Ecto neural progenitor cell (in vitro differentiated cells): ENCODE data around the gene STK31.
"Not testable (repeated sequence)": the region's sequence is repeated elsewhere in the genome, so short reads cannot be mapped to it uniquely, and the experiment has no call there.

Experiments
- DNase-seq: peaks from one replicate; pipeline ENCODE4 v3.0.0-alpha.2; 2018; ENCODE audit warnings: low spot score

STK31 gene

GRCh38 chr7:23710000-23710399 lies at the start of gene STK31:
Gene STK31, plus strand, starts transcription at chr7:23710219. Its CDS starts 67 bp downstream, at chr7:23710286.
- DNase-seq, result no peak

- no peak for DNase-seq
Measured at GRCh38 chr7:23661385-23661784, 48.6 kb upstream of the STK31 start.

GRCh38 chr7:23662124-23662983 lies 47.7 kb upstream of the STK31 start:
- DNase-seq, result no peak

- DNase-seq, result no peak
Measured at GRCh38 chr7:23662984-23663313, 47.1 kb upstream of the STK31 start.

- no peak for DNase-seq
Measured at GRCh38 chr7:23664122-23664521, 45.9 kb upstream of the STK31 start.

GRCh38 chr7:23672033-23672432 lies 38.0 kb upstream of the STK31 start:
- no peak for DNase-seq

- DNase-seq, result peak; percentile 92
Measured at GRCh38 chr7:23679898-23680413, 30.1 kb upstream of the STK31 start, which contains the start of gene FAM221A. Gene FAM221A, plus strand, starts transcription at chr7:23680199. Its CDS starts 20 bp downstream, at chr7:23680219.

- peak; percentile 86 for DNase-seq
Measured at GRCh38 chr7:23680414-23681405, 29.3 kb upstream of the STK31 start.

- not testable (repeated sequence) for DNase-seq
Measured at GRCh38 chr7:23684041-23684440, 26.0 kb upstream of the STK31 start.

- DNase-seq, result no peak
Measured at GRCh38 chr7:23685731-23686130, 24.3 kb upstream of the STK31 start.

GRCh38 chr7:23687011-23687410 lies 23.0 kb upstream of the STK31 start:
- DNase-seq, result no peak

GRCh38 chr7:23689165-23689564 lies 20.9 kb upstream of the STK31 start:
- no peak for DNase-seq

GRCh38 chr7:23691320-23691719 lies 18.7 kb upstream of the STK31 start:
- DNase-seq, result no peak

GRCh38 chr7:23693224-23693623 lies 16.8 kb upstream of the STK31 start:
- no peak for DNase-seq

- peak; percentile 82 for DNase-seq
Measured at GRCh38 chr7:23696916-23697441, 13.0 kb upstream of the STK31 start.

GRCh38 chr7:23698822-23699221 lies 11.2 kb upstream of the STK31 start:
- DNase-seq, result no peak

- DNase-seq, result no peak
Measured at GRCh38 chr7:23700046-23700445, 10.0 kb upstream of the STK31 start.

- DNase-seq, result no peak
Measured at GRCh38 chr7:23709081-23709750, 803 bp upstream of the STK31 start.

- no peak for DNase-seq
Measured at GRCh38 chr7:23712368-23713284, 2.6 kb downstream of the STK31 start.

GRCh38 chr7:23713285-23714149 lies 3.5 kb downstream of the STK31 start:
- DNase-seq, result no peak
